Stimulated activated effector memory CD8-positive, alpha-beta T cell treated with anti-CD3 and anti-CD28 coated beads, Interleukin-12 subunit alpha, Interleukin-12 subunit beta, amount 100 ng/mL, for 72 hours (primary cell): Measurements from ENCODE around the gene TM2D3.

Source experiments
- ATAC-seq: fragments of 150-1000 bp; cut with Tn5 transposase; 2 replicates; pipeline ENCODE4 v1.10.0; 2021
- DNase-seq, 2 donors: peaks; one replicate each; pipeline ENCODE4 v3.0.0; 2021 to 2022; ENCODE audit warnings: low spot score in 2 of 2
- H3K27ac Mint-ChIP-seq: one replicate; pipeline ENCODE4 v1.8.0; 2022; ENCODE audit warnings: mild to moderate bottlenecking, mixed read lengths
- H3K36me3 Mint-ChIP-seq: one replicate; pipeline ENCODE4 v1.8.0; 2022; ENCODE audit warnings: mild to moderate bottlenecking, mixed read lengths
- H3K4me1 Mint-ChIP-seq: one replicate; pipeline ENCODE4 v1.8.0; 2022; ENCODE audit warnings: mixed read lengths
- H3K4me3 Mint-ChIP-seq: one replicate; pipeline ENCODE4 v1.8.0; 2022; ENCODE audit warnings: mild to moderate bottlenecking, mixed read lengths
- H3K9me3 Mint-ChIP-seq: one replicate; pipeline ENCODE4 v1.8.0; 2022; ENCODE audit warnings: mixed read lengths

TM2D3 gene

GRCh38 chr15:101609742-101610610 is 42.2 kb downstream of the TM2D3 start:
- Mint-ChIP-seq H3K4me1 (no peaks in the 10 kb centered on the region), H3K4me3 (no peak overlapping the region), H3K36me3 (no peaks in the 10 kb centered on the region), H3K9me3 (no peaks in the 10 kb centered on the region), H3K27ac (no peak overlapping the region)
- ATAC-seq (peak; percentile 11), DNase-seq (peak in 1 of 2 donors; percentile 37)

DNA sequence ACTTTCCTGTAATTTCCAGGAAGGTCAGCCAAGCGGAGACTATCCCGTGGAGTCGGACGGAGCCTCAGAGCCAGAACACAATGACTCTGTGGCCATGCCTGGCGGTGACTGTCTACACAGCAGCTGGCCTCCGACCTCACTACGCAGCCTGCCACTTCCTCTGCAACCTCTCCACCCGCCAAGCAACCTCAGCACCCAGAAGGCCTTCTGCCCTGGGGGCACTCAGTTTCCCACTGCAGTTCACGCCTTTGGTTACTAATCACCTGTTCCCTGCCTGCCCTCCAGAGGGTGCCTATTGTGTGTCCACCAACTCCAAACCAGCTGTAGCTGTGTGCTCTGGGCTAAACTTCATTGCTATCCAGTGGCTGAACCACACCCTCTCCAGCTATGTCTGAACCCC is 44.0 kb downstream of the TM2D3 start:
- ATAC-seq (no peak), DNase-seq (no peak)
- Mint-ChIP-seq H3K4me1 (no peaks in the 10 kb centered on the region), H3K27ac (no peak overlapping the region), H3K9me3 (no peaks in the 10 kb centered on the region), H3K36me3 (no peaks in the 10 kb centered on the region), H3K4me3 (no peak overlapping the region)

DNA sequence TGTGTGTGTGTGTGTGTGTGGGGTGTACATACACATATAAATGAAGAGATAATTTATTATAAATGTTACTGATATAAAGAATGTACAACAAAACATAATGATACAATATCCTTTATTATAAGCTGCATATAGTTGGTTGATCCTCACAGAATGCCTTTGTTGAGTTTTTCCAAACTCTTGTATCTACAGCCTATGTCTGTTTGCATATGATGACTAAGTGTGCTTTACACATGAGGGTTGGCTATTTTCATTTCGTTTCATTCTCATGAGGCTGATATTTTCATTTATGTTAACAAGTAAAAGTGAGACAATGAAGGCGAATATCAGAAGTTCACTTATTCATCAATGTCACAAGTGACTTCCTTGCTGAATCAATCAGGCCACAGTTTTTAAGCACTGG is 45.1 kb downstream of the TM2D3 start:
- Mint-ChIP-seq H3K27ac (no peak overlapping the region), H3K4me3 (no peak overlapping the region), H3K9me3 (no peaks in the 10 kb centered on the region), H3K4me1 (no peaks in the 10 kb centered on the region), H3K36me3 (no peaks in the 10 kb centered on the region)
- DNase-seq (no peak), ATAC-seq (no peak)

DNA sequence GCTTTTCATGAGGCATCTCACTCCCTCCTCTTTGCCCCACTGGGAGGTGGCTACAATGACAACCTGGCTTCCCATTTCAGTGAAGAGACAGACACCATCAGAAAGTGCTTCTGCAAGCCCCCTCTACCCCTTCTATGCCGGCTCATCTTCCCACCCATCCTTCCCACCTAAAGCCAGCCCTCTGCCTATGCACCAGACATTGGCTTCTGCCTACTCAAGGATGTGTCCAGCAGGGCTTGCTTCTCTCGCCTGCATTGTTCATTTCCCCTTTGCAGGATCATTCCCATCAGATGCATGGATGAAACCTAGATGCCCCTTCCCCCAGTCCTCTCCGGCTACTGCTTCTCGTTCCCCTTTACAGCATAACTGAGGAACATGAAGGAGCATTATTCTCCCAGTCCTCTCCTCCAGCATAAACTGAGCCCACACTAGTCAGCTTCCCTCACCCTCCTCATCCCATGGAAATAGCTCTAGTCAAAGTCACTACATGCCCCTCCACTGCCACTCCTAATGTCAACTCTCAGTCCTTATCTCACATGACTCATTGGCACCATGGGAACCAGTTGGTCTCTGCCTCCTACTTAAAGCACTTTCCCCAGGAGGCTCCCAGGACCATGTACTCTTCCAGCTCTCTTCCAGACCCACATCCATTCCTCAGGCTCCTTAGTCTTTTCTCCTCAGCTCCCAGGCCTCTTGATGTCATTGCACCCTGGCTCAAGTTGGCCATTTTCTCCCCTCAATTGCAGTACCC is 47.9 kb downstream of the TM2D3 start:
- H3K4me1 Mint-ChIP-seq, result no peaks in the 10 kb centered on the region
- DNase-seq, result peak in 1 of 2 donors; percentile 30
- no peaks in the 10 kb centered on the region for H3K36me3 Mint-ChIP-seq
- no peaks in the 10 kb centered on the region for H3K9me3 Mint-ChIP-seq
- no peak overlapping the region for H3K27ac Mint-ChIP-seq
- no peak overlapping the region for H3K4me3 Mint-ChIP-seq
- ATAC-seq, result no peak

- Mint-ChIP-seq H3K27ac (no peak overlapping the region), H3K4me1 (no peaks in the 10 kb centered on the region), H3K4me3 (no peak overlapping the region), H3K36me3 (no peaks in the 10 kb centered on the region), H3K9me3 (no peaks in the 10 kb centered on the region)
- ATAC-seq (no peak), DNase-seq (no peak)
Measured at GRCh38 chr15:101602801-101603200, 49.4 kb downstream of the TM2D3 start.

- H3K27ac Mint-ChIP-seq, result no peak overlapping the region
- ATAC-seq (no peak), DNase-seq (peak in 1 of 2 donors; percentile 40)
- no peaks in the 10 kb centered on the region for H3K36me3 Mint-ChIP-seq
- H3K4me1 Mint-ChIP-seq, result no peaks in the 10 kb centered on the region
- H3K9me3 Mint-ChIP-seq, result peaks cover 9% of the 10 kb centered on the region
- H3K4me3 Mint-ChIP-seq, result no peak overlapping the region
Measured at GRCh38 chr15:101600035-101600434, 52.1 kb downstream of the TM2D3 start.

- H3K9me3 Mint-ChIP-seq, result peaks cover 9% of the 10 kb centered on the region
- no peak overlapping the region for H3K27ac Mint-ChIP-seq
- H3K4me3 Mint-ChIP-seq, result no peak overlapping the region
- no peaks in the 10 kb centered on the region for H3K36me3 Mint-ChIP-seq
- DNase-seq (no peak), ATAC-seq (no peak)
- H3K4me1 Mint-ChIP-seq, result no peaks in the 10 kb centered on the region
Measured at GRCh38 chr15:101599091-101599490, 53.1 kb downstream of the TM2D3 start.

- Mint-ChIP-seq H3K4me3 (no peak overlapping the region), H3K9me3 (peaks cover 9% of the 10 kb centered on the region), H3K36me3 (no peaks in the 10 kb centered on the region), H3K4me1 (no peaks in the 10 kb centered on the region), H3K27ac (no peak overlapping the region)
- ATAC-seq, result no peak
- DNase-seq, result no peak
Measured at GRCh38 chr15:101597360-101597928, 54.7 kb downstream of the TM2D3 start.

DNA sequence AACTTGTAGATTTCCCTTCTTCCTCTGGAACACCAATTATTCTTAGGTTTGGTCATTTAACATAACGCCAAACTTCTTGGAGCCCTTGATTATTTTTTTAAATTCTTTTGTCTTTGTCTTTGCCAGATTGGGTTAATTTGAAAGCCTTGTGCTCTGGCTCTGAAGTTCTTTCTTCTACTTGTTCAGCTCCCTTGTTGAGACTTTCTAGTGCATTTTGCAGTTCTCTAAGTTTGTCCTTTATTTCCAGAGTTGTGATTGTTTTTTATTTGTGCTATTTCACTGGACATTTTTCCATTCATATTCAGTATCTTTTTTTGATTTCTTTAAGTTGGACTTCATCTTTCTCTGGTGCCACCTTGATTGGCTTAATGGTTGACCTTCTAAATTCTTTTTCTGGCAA is 55.5 kb downstream of the TM2D3 start:
- DNase-seq, result no peak
- Mint-ChIP-seq H3K27ac (no peak overlapping the region), H3K9me3 (peaks cover 9% of the 10 kb centered on the region), H3K36me3 (no peaks in the 10 kb centered on the region), H3K4me3 (no peak overlapping the region), H3K4me1 (no peaks in the 10 kb centered on the region)
- no peak for ATAC-seq
